ENCODE measurements around the gene ZNF789. TPM values are rescaled to one million over a fixed set of nuclear protein-coding genes. Genes with fewer than 3 reads are reported as not detected.

ZNF789 gene
- total and polyA plus RNA-seq, 2 experiments from 2014 or later: 9.0 to 13.8 TPM

GRCh38 chr7:99498546-99498944, 25.9 kb downstream of the ZNF789 start:
- Histone ChIP-seq H3K36me3 (ENCODE audit: insufficient read depth) (peaks cover 32% of the 10 kb centered on the region), H3F3A (replicated peaks; ENCODE audit: low read depth) (peaks cover 26% of the 10 kb centered on the region; the same call in 1 of the 2 replicates), H3K4me1 (ENCODE audit: insufficient read depth) (peaks cover 18% of the 10 kb centered on the region; the same call in 1 of the 2 replicates), H3K4me3 (peak overlapping the region; percentile 85), H3K4me2 (peak overlapping the region; percentile 94), H3K27ac (ENCODE audit: low read depth) (no peak overlapping the region), H3K9me2 (ENCODE audit: insufficient read depth) (no peaks in the 10 kb centered on the region), H3K27me3 (ENCODE audit: insufficient read depth) (no peaks in the 10 kb centered on the region), H4K20me1 (replicated peaks; ENCODE audit: insufficient read depth) (peaks cover 24% of the 10 kb centered on the region), H3K79me2 (replicated peaks; ENCODE audit: insufficient read depth) (peaks cover 53% of the 10 kb centered on the region), H2AFZ (no peak overlapping the region)
- Mint-ChIP-seq H3K4me3 (peak overlapping the region; percentile 99), H3K9me3 (peaks cover 30% of the 10 kb centered on the region), H3K4me1 (peaks cover 13% of the 10 kb centered on the region), H3K27me3 (ENCODE audit: insufficient read depth, low read depth, poor library complexity) (peaks cover 3% of the 10 kb centered on the region), H3K36me3 (ENCODE audit: low read depth) (peaks cover 51% of the 10 kb centered on the region), H3K27ac (0 out of 2 replicates have a peak overlapping the region, but pooled peaks have one; percentile 81)
- no peak for DNase-seq (ENCODE audit: low spot score)
- TF ChIP-seq ZNF114 (CRISPR knock-in tag; IDR thresholded peaks at IDR 0.05): no peak
- no peak for ATAC-seq

- Histone ChIP-seq H3K9me2 (ENCODE audit: insufficient read depth) (no peaks in the 10 kb centered on the region), H3K27me3 (ENCODE audit: insufficient read depth) (no peaks in the 10 kb centered on the region), H3K36me3 (ENCODE audit: insufficient read depth) (peaks cover 24% of the 10 kb centered on the region), H3K4me1 (ENCODE audit: insufficient read depth) (peaks cover 18% of the 10 kb centered on the region; the same call in 1 of the 2 replicates), H4K20me1 (replicated peaks; ENCODE audit: insufficient read depth) (peaks cover 24% of the 10 kb centered on the region), H3K79me2 (replicated peaks; ENCODE audit: insufficient read depth) (peaks cover 53% of the 10 kb centered on the region), H3F3A (replicated peaks; ENCODE audit: low read depth) (0 out of 2 replicates have a peak, but pooled peaks cover 26% of the 10 kb centered on the region), H3K27ac (ENCODE audit: low read depth) (peak overlapping the region; percentile 98), H3K4me3 (peak overlapping the region; percentile 85), H3K4me2 (peak overlapping the region; percentile 94), H2AFZ (peak overlapping the region; percentile 89)
- DNase-seq (ENCODE audit: low spot score) (no peak), ATAC-seq (no peak)
- H3K27me3 Mint-ChIP-seq (ENCODE audit: insufficient read depth, low read depth, poor library complexity): peaks cover 4% of the 10 kb centered on the region
- H3K4me3 Mint-ChIP-seq: peak overlapping the region; percentile 99
- peaks cover 13% of the 10 kb centered on the region for H3K4me1 Mint-ChIP-seq
- H3K36me3 Mint-ChIP-seq (ENCODE audit: low read depth): peaks cover 43% of the 10 kb centered on the region
- peaks cover 22% of the 10 kb centered on the region for H3K9me3 Mint-ChIP-seq
- peak overlapping the region; percentile 100 for H3K27ac Mint-ChIP-seq
- TF ChIP-seq JUNB (IDR thresholded peaks at IDR 0.05; ENCODE audit: unreplicated experiment): no peak
- TF ChIP-seq, protein P1, sequence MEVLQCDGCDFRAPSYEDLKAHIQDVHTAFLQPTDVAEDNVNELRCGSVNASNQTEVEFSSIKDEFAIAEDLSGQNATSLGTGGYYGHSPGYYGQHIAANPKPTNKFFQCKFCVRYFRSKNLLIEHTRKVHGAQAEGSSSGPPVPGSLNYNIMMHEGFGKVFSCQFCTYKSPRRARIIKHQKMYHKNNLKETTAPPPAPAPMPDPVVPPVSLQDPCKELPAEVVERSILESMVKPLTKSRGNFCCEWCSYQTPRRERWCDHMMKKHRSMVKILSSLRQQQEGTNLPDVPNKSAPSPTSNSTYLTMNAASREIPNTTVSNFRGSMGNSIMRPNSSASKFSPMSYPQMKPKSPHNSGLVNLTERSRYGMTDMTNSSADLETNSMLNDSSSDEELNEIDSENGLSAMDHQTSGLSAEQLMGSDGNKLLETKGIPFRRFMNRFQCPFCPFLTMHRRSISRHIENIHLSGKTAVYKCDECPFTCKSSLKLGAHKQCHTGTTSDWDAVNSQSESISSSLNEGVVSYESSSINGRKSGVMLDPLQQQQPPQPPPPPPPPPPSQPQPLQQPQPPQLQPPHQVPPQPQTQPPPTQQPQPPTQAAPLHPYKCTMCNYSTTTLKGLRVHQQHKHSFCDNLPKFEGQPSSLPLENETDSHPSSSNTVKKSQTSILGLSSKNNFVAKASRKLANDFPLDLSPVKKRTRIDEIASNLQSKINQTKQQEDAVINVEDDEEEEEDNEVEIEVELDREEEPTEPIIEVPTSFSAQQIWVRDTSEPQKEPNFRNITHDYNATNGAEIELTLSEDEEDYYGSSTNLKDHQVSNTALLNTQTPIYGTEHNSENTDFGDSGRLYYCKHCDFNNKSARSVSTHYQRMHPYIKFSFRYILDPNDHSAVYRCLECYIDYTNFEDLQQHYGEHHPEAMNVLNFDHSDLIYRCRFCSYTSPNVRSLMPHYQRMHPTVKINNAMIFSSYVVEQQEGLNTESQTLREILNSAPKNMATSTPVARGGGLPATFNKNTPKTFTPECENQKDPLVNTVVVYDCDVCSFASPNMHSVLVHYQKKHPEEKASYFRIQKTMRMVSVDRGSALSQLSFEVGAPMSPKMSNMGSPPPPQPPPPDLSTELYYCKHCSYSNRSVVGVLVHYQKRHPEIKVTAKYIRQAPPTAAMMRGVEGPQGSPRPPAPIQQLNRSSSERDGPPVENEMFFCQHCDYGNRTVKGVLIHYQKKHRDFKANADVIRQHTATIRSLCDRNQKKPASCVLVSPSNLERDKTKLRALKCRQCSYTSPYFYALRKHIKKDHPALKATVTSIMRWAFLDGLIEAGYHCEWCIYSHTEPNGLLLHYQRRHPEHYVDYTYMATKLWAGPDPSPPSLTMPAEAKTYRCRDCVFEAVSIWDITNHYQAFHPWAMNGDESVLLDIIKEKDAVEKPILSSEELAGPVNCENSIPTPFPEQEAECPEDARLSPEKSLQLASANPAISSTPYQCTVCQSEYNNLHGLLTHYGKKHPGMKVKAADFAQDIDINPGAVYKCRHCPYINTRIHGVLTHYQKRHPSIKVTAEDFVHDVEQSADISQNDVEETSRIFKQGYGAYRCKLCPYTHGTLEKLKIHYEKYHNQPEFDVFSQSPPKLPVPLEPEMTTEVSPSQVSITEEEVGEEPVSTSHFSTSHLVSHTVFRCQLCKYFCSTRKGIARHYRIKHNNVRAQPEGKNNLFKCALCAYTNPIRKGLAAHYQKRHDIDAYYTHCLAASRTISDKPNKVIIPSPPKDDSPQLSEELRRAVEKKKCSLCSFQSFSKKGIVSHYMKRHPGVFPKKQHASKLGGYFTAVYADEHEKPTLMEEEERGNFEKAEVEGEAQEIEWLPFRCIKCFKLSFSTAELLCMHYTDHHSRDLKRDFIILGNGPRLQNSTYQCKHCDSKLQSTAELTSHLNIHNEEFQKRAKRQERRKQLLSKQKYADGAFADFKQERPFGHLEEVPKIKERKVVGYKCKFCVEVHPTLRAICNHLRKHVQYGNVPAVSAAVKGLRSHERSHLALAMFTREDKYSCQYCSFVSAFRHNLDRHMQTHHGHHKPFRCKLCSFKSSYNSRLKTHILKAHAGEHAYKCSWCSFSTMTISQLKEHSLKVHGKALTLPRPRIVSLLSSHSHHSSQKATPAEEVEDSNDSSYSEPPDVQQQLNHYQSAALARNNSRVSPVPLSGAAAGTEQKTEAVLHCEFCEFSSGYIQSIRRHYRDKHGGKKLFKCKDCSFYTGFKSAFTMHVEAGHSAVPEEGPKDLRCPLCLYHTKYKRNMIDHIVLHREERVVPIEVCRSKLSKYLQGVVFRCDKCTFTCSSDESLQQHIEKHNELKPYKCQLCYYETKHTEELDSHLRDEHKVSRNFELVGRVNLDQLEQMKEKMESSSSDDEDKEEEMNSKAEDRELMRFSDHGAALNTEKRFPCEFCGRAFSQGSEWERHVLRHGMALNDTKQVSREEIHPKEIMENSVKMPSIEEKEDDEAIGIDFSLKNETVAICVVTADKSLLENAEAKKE (CRISPR knock-in tag; IDR thresholded peaks at IDR 0.05): no peak
- TF ChIP-seq, protein P2, sequence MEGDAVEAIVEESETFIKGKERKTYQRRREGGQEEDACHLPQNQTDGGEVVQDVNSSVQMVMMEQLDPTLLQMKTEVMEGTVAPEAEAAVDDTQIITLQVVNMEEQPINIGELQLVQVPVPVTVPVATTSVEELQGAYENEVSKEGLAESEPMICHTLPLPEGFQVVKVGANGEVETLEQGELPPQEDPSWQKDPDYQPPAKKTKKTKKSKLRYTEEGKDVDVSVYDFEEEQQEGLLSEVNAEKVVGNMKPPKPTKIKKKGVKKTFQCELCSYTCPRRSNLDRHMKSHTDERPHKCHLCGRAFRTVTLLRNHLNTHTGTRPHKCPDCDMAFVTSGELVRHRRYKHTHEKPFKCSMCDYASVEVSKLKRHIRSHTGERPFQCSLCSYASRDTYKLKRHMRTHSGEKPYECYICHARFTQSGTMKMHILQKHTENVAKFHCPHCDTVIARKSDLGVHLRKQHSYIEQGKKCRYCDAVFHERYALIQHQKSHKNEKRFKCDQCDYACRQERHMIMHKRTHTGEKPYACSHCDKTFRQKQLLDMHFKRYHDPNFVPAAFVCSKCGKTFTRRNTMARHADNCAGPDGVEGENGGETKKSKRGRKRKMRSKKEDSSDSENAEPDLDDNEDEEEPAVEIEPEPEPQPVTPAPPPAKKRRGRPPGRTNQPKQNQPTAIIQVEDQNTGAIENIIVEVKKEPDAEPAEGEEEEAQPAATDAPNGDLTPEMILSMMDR (conservative IDR thresholded peaks at IDR 0.05; ENCODE audit: low read depth in 2 of 2): no peak
- no peak for TF ChIP-seq EZH2phosphoT487 (IDR thresholded peaks at IDR 0.05; ENCODE audit: unreplicated experiment)
- no peak for TF ChIP-seq ZNF331 (CRISPR knock-in tag; IDR thresholded peaks at IDR 0.05; ENCODE audit: low read depth)
- no peak for TF ChIP-seq EZH2 (IDR thresholded peaks at IDR 0.05; ENCODE audit: low read depth, unreplicated experiment)
- TF ChIP-seq CREB1 (CRISPR knock-in tag; IDR thresholded peaks at IDR 0.05; ENCODE audit: low read depth): no peak
- no peak for TF ChIP-seq STAT1 (IDR thresholded peaks at IDR 0.05; ENCODE audit: unreplicated experiment)
- TF ChIP-seq POLR2AphosphoS5 (IDR thresholded peaks at IDR 0.05; ENCODE audit: low read depth): no peak
- TF ChIP-seq REST (IDR thresholded peaks at IDR 0.05; ENCODE audit: unreplicated experiment): no peak
These were observed 26.7 kb downstream of the ZNF789 start for GRCh38 chr7:99499371-99499720.

All from GM23338 (cell line).